Measurements from ENCODE around the gene ZFP91.

The ZFP91 gene

DNA sequence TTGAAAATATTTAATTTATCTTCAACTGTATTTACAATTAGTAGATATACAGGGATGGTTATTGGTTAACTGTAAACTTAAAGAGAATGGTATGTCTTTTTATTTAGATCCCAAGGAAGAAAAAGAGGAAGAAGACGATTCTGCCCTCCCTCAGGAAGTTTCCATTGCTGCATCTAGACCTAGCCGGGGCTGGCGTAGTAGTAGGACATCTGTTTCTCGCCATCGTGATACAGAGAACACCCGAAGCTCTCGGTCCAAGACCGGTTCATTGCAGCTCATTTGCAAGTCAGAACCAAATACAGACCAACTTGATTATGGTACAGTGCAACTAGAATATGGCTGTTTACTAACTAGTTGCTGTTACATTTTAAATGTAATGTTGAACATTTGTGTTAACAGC, 30.9 kb downstream of the ZFP91 start:
- DNase-seq (ENCODE audit: low read depth, low spot score), result no peak
- Histone ChIP-seq H3K27ac (ENCODE audit: low read length) (no peak overlapping the region), H3K9me3 (ENCODE audit: control insufficient read depth, insufficient read depth, low read length) (no peaks in the 10 kb centered on the region), H3K4me1 (ENCODE audit: control insufficient read depth, insufficient read depth, low read length) (no peaks in the 10 kb centered on the region; the same call in 1 of the 2 replicates), H3K36me3 (ENCODE audit: control insufficient read depth, insufficient read depth, low read length) (peaks cover 9% of the 10 kb centered on the region; the same call in 1 of the 2 replicates), H3K4me3 (ENCODE audit: low read length) (no peak overlapping the region), H3K27me3 (ENCODE audit: control insufficient read depth, insufficient read depth, low read length) (no peaks in the 10 kb centered on the region)
- WGBS (ENCODE audit: insufficient coverage, insufficient read length), result no CpG with 5 or more reads among the region's 8 CpGs

DNA sequence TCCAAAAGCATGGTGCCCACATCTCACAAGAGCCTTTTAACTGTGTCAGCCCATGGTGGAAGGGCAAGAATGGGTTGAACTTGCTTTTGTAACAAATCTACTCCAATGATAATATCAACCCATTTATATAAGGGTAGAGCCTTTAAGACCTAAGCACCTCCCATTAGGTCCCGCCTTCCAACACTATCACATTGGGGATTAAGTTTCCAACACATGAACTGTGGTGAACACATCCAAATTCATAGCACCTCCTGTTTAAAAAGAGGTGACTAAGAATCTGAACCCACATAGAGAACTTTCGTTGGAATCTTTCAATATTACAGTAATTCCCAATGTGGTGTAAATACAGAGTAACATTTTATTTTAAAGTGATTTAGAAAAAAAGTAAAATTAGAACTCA, 34.4 kb downstream of the ZFP91 start:
- Histone ChIP-seq H3K4me1 (ENCODE audit: control insufficient read depth, insufficient read depth, low read length) (no peaks in the 10 kb centered on the region; the same call in 1 of the 2 replicates), H3K9me3 (ENCODE audit: control insufficient read depth, insufficient read depth, low read length) (no peaks in the 10 kb centered on the region), H3K36me3 (ENCODE audit: control insufficient read depth, insufficient read depth, low read length) (peaks cover 18% of the 10 kb centered on the region), H3K27me3 (ENCODE audit: control insufficient read depth, insufficient read depth, low read length) (no peaks in the 10 kb centered on the region), H3K4me3 (ENCODE audit: low read length) (no peak overlapping the region), H3K27ac (ENCODE audit: low read length) (no peak overlapping the region)
- no CpG with 5 or more reads among the region's 2 CpGs for WGBS (ENCODE audit: insufficient coverage, insufficient read length)
- no peak for DNase-seq (ENCODE audit: low read depth, low spot score)

DNA sequence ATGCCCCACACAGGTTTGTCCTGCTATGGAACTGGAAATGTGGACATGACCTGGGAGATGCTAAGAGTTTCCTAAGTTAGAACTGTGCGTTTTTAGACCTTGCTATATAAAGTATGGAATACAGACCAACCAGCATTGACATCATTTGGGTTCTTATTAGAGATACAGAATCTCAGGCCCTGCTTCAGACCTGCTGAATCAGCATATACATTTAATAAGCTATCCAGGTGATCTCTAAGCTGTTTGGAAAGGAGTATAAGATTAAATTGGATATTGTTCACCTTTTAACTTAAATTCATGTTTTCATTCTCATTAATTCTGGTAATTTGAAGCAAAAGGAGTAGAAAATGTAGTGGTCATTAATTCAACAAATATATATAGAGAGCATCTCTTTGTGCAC, 36.7 kb downstream of the ZFP91 start:
- Histone ChIP-seq H3K36me3 (ENCODE audit: control insufficient read depth, insufficient read depth, low read length) (peaks cover 18% of the 10 kb centered on the region), H3K27me3 (ENCODE audit: control insufficient read depth, insufficient read depth, low read length) (no peaks in the 10 kb centered on the region)
- no CpG with 5 or more reads among the region's 1 CpG for WGBS (ENCODE audit: insufficient coverage, insufficient read length)

DNA sequence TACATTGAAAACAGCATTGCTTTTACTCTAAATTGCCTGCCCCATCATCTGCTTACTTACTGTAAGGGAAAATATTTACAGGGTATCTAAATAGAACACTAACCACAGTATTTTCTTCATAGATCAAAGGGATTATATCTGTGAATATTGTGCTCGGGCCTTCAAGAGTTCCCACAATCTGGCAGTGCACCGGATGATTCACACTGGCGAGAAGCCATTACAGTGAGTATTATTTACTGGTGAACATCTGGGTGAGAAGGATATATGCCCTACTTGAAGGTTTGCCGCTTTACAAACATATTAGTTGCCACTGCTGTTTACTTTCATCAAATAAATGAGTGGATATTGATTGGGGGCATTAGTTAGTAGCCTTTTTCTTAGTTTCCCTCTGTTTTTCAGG, 37.7 kb downstream of the ZFP91 start:
- Histone ChIP-seq H3K36me3 (ENCODE audit: control insufficient read depth, insufficient read depth, low read length) (peaks cover 18% of the 10 kb centered on the region), H3K4me1 (ENCODE audit: control insufficient read depth, insufficient read depth, low read length) (no peaks in the 10 kb centered on the region), H3K27me3 (ENCODE audit: control insufficient read depth, insufficient read depth, low read length) (no peaks in the 10 kb centered on the region), H3K4me3 (ENCODE audit: low read length) (no peak overlapping the region), H3K27ac (ENCODE audit: low read length) (no peak overlapping the region), H3K9me3 (ENCODE audit: control insufficient read depth, insufficient read depth, low read length) (no peaks in the 10 kb centered on the region)
- no peak for DNase-seq (ENCODE audit: low read depth, low spot score)
- no CpG with 5 or more reads among the region's 4 CpGs for WGBS (ENCODE audit: insufficient coverage, insufficient read length)

More for the DNA sequence above, 36.7 kb downstream of the ZFP91 start:
- DNase-seq (ENCODE audit: low read depth, low spot score), result no peak
- H3K4me1 ChIP-seq (ENCODE audit: control insufficient read depth, insufficient read depth, low read length), result no peaks in the 10 kb centered on the region
- no peak overlapping the region for H3K27ac ChIP-seq (ENCODE audit: low read length)
- no peaks in the 10 kb centered on the region for H3K9me3 ChIP-seq (ENCODE audit: control insufficient read depth, insufficient read depth, low read length)
- H3K4me3 ChIP-seq (ENCODE audit: low read length), result no peak overlapping the region

- H3K4me1 ChIP-seq (ENCODE audit: control insufficient read depth, insufficient read depth, low read length), result no peaks in the 10 kb centered on the region
- H3K4me3 ChIP-seq (ENCODE audit: low read length), result no peak overlapping the region
- no CpG with 5 or more reads among the region's 4 CpGs for WGBS (ENCODE audit: insufficient coverage, insufficient read length)
- no peaks in the 10 kb centered on the region for H3K9me3 ChIP-seq (ENCODE audit: control insufficient read depth, insufficient read depth, low read length)
- H3K27ac ChIP-seq (ENCODE audit: low read length), result no peak overlapping the region
- H3K36me3 ChIP-seq (ENCODE audit: control insufficient read depth, insufficient read depth, low read length), result peaks cover 13% of the 10 kb centered on the region
- no peak for DNase-seq (ENCODE audit: low read depth, low spot score)
- no peaks in the 10 kb centered on the region for H3K27me3 ChIP-seq (ENCODE audit: control insufficient read depth, insufficient read depth, low read length)
Observed at GRCh38 chr11:58617976-58618557, 39.2 kb downstream of the ZFP91 start.

DNA sequence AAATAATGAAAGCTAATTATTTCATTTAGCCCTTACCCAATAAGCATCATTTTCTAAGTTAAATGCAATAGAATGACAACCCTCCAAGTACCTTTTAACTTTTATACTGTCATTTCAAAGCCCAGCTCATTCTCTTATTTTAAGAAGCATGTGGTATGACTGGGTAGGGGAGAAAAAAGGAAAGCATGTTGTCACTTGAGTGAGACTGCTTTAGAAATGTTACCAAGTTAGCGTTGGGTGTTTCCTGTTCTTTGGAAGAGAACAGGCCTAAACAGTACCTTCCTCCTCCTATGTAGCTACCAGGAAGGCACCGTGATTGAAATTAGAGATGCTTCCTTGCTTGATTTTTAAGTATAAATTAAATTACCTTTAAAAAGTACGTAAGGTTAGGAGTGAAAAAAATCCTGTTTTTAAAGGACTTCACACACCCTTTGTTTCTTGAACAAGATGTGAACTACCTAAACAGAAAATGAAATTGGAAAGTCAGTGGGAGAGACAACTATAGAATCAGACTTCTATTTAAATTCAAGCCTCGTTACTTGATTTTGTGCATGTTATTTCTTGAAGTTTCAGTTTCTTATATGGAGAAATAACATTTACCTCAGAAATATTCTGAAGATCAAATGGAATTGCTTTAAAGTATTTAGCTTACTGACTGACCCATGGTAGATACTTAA, 42.9 kb downstream of the ZFP91 start:
- Histone ChIP-seq H3K4me3 (ENCODE audit: low read length) (no peak overlapping the region), H3K4me1 (ENCODE audit: control insufficient read depth, insufficient read depth, low read length) (no peaks in the 10 kb centered on the region), H3K27me3 (ENCODE audit: control insufficient read depth, insufficient read depth, low read length) (no peaks in the 10 kb centered on the region), H3K9me3 (ENCODE audit: control insufficient read depth, insufficient read depth, low read length) (no peaks in the 10 kb centered on the region), H3K36me3 (ENCODE audit: control insufficient read depth, insufficient read depth, low read length) (peaks cover 13% of the 10 kb centered on the region), H3K27ac (ENCODE audit: low read length) (no peak overlapping the region)
- WGBS (ENCODE audit: insufficient coverage, insufficient read length), result no CpG with 5 or more reads among the region's 4 CpGs
- DNase-seq (ENCODE audit: low read depth, low spot score), result no peak

DNA sequence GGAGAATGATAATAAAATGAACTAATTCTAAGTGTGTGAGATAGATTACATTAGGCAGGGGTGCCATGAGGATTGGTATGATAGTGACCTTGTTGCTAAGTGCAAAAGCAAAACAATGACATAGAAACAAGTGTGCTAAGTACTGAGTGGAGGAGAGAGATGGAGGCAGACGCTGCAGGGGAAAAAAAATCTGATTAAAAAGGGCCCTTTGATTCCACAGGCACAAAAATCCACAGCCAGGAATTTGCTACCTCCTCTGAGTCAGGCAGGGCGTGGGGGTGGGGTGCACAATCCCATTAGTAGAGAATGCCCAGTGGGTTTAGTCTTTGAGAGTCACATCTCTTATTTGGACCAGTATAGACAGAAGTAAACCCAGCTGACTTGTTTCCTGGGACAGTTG, 43.5 kb downstream of the ZFP91 start, which contains the start of gene CNTF:
TSS of gene CNTF (plus strand) at position 322 of the 400 bp plus-strand sequence. CDS start 88 bp downstream, outside the sequence.
- WGBS (ENCODE audit: insufficient coverage, insufficient read length), result no CpG with 5 or more reads among the region's 2 CpGs
- Histone ChIP-seq H3K36me3 (ENCODE audit: control insufficient read depth, insufficient read depth, low read length) (peaks cover 9% of the 10 kb centered on the region), H3K9me3 (ENCODE audit: control insufficient read depth, insufficient read depth, low read length) (no peaks in the 10 kb centered on the region), H3K27ac (ENCODE audit: low read length) (no peak within 1 kb of the TSS), H3K27me3 (ENCODE audit: control insufficient read depth, insufficient read depth, low read length) (no peaks in the 10 kb centered on the region), H3K4me1 (ENCODE audit: control insufficient read depth, insufficient read depth, low read length) (no peaks in the 10 kb centered on the region), H3K4me3 (ENCODE audit: low read length) (no peak within 1 kb of the TSS)
- DNase-seq (ENCODE audit: low read depth, low spot score), result no peak

DNA sequence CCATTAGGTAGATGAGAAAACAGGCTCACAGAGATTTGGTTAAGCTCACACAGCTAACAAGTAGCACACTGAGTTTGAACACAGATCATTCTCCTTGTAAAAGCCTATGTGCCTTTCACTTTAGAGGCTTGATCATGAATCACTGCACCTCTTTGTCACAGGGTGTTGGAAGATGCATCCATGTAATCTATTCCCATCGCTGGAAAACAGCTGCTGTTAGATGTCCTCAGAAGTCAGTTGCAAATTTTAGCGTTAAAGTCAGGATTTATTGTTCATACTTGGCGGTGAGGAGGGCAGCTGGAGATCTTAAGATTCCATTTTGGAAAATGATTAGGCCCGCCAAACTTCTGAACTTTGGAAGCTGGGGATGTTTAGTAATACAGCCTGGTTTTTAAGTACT, 46.2 kb downstream of the ZFP91 start:
- H3K4me1 ChIP-seq (ENCODE audit: control insufficient read depth, insufficient read depth, low read length), result no peaks in the 10 kb centered on the region
- no peak overlapping the region for H3K4me3 ChIP-seq (ENCODE audit: low read length)
- WGBS (ENCODE audit: insufficient coverage, insufficient read length), result no CpG with 5 or more reads among the region's 4 CpGs
- H3K9me3 ChIP-seq (ENCODE audit: control insufficient read depth, insufficient read depth, low read length), result no peaks in the 10 kb centered on the region
- H3K27me3 ChIP-seq (ENCODE audit: control insufficient read depth, insufficient read depth, low read length), result no peaks in the 10 kb centered on the region
- peaks cover 4% of the 10 kb centered on the region; the same call in 1 of the 2 replicates for H3K36me3 ChIP-seq (ENCODE audit: control insufficient read depth, insufficient read depth, low read length)
- H3K27ac ChIP-seq (ENCODE audit: low read length), result no peak overlapping the region
- DNase-seq (ENCODE audit: low read depth, low spot score), result no peak

- Histone ChIP-seq H3K27ac (ENCODE audit: low read length) (no peak overlapping the region), H3K9me3 (ENCODE audit: control insufficient read depth, insufficient read depth, low read length) (no peaks in the 10 kb centered on the region), H3K4me3 (ENCODE audit: low read length) (no peak overlapping the region), H3K4me1 (ENCODE audit: control insufficient read depth, insufficient read depth, low read length) (no peaks in the 10 kb centered on the region), H3K36me3 (ENCODE audit: control insufficient read depth, insufficient read depth, low read length) (peaks cover 4% of the 10 kb centered on the region; the same call in 1 of the 2 replicates), H3K27me3 (ENCODE audit: control insufficient read depth, insufficient read depth, low read length) (no peaks in the 10 kb centered on the region)
- no CpG with 5 or more reads among the region's 4 CpGs for WGBS (ENCODE audit: insufficient coverage, insufficient read length)
- DNase-seq (ENCODE audit: low read depth, low spot score), result no peak
Observed at GRCh38 chr11:58625826-58626460, 47.1 kb downstream of the ZFP91 start.

DNA sequence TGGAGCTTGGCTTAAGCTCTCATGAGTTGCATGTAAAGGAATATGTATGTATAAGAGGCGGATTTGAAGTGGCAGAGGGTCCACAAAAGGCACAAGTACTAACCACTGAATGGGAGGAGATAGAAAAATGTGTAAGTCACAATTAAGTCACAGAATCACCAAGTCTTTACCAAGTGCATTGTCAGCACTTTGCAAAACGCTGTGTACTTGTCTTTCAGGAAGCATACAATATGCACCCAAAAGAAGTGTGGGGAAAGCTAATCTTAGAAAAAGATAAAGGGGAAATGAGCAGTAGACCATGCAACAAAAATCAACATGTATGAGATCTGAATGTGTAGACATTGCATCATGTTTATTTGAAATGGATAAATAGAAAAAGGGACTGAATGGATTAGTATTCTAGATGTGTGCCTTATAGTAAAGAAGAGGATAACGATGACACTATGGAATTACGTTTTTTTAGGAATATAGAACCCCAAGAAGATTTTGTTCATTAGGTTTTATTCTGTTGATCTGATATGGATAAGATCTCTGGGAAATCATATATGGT, 48.1 kb downstream of the ZFP91 start:
- Histone ChIP-seq H3K36me3 (ENCODE audit: control insufficient read depth, insufficient read depth, low read length) (0 out of 2 replicates have a peak, but pooled peaks cover 4% of the 10 kb centered on the region), H3K9me3 (ENCODE audit: control insufficient read depth, insufficient read depth, low read length) (no peaks in the 10 kb centered on the region), H3K4me1 (ENCODE audit: control insufficient read depth, insufficient read depth, low read length) (no peaks in the 10 kb centered on the region), H3K27me3 (ENCODE audit: control insufficient read depth, insufficient read depth, low read length) (no peaks in the 10 kb centered on the region), H3K4me3 (ENCODE audit: low read length) (no peak overlapping the region), H3K27ac (ENCODE audit: low read length) (no peak overlapping the region)
- WGBS (ENCODE audit: insufficient coverage, insufficient read length), result 100% methylated on average over 2 of the region's 4 CpGs
- DNase-seq (ENCODE audit: low read depth, low spot score), result no peak

All from iPS DF 6.9 (cell line).